NCI-H1105 treated with DMSO at 0.1 percent for 48 hours (cell line): ENCODE results near the gene AMBP.
A peak's percentile ranks its signal among the peaks of the same experiment; 100 is the strongest.

ENCODE experiments used
- DNase-seq: peaks from one replicate; lab custom pipeline; 2025; lab: John Stamatoyannopoulos, UW

Gene AMBP

DNA sequence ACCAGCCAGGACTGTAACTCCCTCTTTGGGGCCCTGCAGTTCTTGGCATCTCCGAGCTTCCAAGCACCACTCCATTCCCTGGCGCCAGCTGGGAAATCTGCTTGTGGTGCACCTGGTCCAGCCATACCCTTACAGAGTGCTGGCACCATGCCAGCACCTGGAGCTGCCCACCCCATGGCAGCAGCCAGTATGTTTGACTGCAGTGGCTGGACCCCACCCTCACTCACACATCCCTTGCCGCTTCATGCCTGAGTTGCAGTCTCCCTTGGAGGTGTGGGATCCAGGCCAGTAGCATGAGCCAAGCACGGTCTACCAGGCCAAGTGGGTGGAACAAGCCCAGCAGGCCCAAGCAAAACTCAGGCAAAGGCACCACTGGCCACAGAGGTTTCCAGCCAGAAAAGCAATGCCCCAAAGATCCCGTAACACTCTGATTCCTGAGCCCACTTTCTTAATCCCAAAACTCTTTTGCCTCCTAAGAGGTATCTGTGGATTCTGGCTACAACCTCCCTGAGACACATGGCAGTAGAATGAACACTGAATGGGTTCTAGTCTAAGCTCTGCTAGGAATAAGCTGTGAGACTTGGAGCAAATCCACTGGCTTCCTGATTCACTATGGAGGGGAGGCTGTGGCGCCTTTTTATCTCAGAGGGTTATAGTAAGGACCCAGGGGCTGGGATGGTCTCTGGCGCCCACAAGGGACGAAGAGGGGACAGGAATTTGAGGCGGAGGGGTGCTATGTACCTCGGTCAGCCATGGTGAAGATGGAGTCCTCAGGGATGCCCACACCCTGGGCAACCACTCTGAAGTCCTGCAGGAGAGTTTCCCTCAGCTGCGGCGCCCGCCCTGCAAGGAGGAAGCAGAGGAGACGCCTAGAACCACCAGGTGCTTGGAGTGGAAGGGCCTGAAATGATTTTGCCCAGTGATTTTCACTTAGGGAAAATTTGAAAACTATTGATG lies 5.6 kb downstream of the AMBP start:
- DNase-seq = peak; percentile 88

DNA sequence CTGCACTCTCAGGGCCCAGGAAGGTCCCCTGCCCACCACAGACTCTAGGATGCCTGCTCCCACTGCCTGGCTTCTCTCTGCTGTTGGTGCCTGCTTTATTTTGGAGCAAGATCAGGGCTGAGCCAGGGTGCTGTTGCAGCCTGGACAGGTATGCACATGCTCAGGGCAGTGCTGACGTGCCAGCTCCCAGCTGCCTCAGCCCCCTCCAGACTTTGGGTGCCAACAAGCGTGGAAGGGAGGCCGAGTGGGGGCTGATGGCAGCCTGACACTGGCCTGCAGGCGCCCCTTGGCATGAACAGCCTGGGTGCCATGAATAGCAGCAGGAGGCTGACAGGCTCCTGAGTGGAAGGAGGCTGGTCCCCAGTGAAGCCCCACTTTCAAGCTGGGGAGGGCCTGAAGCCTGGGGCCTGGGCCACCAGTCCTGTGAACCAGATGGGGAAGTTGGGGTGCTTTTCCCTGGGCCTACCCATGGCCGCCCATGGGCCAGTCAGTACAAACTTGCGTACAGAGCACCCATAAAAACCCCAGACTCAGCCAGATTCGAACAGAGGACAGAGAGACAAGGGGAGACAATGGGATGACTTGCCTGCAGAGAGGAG lies 6.8 kb downstream of the AMBP start:
- no peak for DNase-seq

DNA sequence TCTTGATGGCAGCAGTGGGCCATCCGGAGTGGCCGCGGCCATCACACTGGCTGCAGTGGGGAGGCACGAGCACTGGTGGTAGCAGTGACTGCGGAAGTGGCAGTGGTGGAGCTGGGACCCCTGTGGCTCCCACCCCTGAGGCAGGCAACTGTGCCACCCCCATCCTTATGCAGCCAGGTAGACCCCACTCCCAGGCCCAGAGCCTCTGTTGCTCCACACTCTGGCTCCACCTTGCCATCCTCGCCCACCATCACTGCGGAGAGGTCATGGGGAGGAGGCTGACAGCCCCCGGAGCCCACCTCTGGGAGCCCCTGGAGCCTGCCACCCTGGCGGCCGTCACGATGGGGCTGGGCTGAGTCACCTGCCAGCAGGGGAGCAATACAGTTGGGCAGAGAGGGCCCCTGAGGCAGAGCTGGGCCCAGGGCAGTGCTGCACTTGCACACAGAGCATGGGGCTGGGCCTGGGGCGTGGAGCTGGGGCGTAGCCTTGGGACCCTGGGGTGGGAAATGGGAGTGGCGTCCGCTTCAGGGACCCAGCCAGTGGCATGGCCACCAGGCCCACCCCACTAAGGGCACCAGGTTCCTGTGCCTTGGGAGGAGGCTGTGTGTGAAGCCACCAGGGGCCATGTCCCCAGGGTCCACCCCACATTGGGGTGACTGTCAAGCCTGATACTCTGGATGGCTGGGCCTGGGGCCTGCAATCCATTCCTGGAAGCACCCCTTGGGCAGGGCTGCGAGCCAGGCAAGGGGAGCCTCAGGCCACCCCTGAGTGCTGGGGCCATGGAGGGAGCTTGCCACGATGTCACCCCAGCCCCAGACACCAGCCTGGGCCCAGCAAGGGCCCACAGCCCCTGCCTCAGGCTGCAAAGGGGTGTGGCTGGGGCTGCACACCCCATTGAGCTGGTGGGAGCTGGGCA lies 7.7 kb downstream of the AMBP start:
- no peak for DNase-seq

DNA sequence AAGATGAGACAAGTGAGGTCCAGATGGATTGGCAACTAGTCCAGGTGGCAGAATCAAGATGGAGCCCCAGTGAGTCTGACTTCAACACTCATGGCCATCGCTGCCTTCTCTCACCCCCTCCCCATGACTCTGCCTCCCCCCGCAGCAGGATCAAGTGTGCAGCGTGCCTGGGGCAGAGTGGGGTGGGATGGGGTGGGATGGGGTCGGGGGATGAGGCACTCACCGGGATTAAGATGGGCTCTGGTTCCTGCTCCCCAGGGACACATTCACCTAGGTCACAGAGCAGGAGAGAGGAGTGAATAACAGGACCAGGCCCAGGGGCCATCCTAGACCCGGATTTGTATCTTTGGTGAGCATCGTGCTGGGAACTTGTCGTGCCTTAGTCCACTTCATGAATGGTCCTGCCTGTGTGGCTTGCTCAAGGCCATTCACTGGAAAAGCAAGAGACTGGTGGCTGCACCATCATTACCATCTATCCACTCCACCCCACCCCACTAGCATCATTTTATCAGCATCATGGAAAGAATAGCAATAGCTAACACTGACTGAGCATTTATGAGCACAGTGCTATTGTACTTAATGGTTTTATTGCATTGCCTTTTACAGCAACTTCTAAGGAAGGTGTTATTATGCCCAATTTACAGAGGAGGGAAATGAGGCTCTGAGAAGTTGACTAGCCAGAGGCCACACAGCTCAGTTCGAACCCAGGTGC lies 8.5 kb downstream of the AMBP start:
- no peak for DNase-seq

DNA sequence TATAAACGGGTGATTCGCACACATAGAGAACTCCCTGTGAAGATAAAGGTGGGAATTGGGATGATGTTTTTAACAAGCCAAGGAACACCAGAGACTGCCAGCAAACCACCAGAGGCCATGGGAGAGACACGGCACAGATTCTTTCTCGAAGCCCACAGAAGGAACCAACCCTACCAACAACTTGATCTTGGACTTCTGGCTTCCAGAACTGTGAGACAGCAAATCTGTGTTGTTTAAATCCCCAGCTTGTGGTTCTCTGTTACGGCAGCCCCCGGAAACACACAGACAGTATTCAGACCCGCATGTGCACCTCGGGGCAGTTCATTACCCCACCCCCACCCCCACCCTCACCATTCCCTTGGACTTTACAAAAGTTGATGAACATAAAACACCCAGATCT lies 12.8 kb downstream of the AMBP start:
- no peak for DNase-seq

DNA sequence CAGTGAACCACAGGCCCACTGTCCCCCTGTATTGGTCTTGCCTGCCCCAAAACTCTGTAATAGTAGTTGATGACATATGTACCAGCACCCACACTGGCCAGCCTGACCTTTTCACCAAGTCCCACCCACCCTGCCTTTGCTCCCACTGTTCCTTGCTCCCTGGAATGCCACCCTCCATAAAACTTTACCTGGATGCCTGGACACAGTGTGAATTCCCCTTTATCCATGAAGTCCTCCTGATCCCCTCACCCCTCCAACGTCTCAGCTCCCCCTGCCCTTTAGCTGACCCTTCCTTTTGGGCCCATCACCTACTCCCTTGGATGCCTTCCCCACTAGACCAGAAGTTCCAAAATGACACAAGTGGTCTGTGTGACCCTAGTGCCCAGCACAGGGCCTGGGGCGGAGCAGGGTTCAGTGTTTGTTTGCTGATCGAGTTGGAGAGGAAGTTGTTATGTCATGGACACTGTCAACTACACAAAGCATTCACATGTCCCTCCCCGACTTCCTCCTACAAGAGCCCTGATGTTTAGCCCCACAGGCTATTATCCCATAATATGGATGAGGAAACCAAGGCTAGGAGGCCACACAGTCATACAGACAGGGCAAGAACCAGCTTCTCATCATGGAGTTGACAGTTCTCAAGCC lies 16.1 kb downstream of the AMBP start:
- no peak for DNase-seq

DNA sequence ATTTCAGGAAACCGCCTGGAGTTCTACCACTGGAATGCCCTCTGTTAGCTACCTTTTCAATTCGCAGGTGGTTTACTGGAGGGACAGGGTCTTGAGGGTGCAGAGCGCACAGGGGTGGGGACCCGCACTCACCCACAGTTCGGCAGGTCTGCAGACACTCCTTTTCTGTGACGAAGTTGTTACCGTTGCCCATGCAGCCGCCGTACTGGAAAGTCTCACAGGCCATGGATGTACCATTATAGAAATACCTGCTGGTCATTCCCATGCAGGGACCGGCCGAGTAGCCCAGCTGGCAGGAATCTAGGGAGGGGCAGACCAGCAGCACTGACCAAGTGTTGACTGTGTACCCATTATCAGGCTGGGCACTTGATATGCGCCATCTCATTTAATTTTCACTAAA lies 16.8 kb downstream of the AMBP start:
- no peak for DNase-seq

DNA sequence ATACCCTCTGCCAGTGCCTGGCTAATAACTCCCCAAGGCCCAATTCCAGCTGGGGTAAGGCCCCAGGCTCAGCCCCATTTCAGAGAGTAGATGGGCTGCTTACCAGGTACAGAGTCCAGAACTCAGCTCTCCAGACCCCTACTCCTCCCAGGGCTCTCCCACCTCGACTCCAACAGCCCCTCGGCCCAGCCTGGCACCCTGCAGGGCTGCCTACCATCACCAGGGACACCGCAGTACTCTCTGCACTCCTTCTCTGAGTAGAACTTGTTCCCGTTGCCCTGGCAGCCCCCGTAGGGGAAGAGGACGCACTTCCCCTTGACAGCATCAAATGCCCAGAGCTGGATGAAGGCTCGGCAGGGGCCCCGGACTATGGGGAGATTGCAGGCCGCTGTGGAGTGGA lies 17.4 kb downstream of the AMBP start:
- no peak for DNase-seq

DNA sequence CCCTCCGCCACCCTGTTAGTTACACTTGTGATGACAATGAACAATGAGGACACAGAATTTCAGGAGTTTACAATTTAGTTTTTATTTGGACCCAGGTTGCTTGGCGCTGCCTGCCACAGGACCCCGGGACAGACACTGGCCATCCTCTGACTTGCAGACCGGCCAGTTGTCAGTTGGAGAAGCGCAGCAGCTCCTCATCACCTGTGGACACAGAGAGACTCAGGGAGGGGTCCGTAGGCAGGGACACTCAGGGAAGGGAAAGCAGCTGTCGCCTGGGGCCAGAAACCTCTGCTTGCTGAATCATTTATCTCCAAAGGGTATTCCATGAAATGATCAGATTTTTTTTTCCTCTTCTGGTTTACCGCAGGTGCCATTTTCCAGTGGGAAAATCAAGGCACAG lies 18.0 kb downstream of the AMBP start:
- no peak for DNase-seq

DNA sequence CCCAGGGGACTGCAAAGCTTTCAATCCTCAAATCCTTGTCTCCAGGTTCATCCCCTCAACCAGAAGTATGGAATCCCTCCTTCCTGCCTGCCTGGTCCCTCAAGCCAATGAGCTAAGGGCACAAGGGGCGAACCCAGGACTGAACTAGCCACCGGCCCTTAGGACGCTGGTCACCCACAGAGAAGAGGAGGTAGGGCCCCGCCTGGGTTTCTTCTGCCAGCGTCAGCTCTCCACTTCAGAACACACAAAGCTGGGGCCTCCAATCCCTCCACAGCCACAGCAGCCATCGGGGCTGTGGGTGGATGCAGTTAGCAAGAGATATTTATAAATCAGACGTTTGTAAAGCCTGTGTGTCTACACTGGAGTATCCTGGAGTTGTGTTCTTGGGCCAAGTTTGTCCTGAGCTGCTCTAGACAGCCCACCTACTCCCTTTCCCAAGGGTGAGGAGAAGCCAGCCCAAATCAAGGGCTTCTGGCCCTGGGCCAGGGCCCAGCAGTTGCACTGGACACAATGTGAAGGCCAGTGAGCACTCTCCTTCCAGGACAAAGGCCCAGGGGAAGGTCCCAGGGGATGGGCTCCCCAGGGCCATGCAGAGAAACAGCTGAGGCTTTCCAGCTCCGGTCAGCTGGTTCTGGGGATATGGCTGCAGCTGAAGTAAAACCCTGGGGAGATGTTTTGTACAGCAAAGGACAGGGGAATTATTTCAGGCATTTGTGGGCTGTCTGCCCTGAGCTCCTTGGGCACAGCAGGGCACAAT lies 18.9 kb downstream of the AMBP start:
- DNase-seq = no peak

DNA sequence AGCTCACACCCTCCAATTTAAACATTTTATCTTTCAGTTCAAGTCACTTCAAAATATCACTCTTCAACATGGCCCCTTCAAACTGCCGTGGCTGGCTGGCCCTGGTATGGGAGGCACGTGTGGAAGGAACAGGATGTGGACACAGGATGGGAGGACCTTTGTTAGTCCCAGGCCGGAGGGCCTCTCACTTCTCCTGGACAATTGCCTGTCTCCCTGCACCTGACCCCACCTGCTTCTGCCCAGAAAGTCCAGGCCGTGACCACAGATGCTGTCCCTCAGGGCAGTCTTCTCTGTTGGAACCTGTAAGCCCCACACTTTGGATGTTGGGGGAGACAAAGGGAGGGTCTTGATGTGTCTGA lies 19.4 kb downstream of the AMBP start:
- DNase-seq = no peak

DNA sequence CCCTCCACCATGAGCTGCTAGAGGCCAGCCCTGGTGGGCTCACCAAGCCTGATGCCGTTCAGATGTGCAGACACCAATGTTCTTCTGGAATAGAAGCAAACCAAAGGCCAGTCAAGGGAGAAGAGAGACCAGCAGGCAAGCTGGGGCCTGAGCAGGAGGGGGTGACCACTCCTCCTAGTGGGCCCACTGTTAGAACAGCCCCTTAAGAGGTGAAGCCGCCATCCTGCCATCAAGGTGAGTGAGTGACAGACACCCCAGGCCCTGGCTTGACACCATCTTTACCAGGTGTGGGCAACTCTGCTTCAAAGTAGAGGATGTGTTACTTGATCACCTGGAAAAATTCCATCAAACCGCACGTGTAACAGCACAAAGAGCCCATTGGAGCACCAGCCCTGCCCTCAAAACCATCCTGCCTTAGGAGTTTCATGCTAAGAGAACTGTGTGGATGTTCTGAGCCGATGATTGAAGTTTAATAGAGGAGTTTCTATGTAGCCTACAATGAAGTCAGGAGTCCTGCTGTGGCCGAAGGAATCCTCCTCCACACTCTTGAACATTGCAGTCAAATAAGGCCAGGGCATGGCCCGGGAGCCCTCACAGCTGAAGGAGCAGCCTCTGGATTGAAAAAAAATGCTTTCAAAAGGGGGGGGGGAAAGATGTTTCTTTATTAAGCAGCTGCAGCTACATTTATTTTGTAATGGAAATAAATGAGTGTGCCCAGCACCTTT lies 20.8 kb downstream of the AMBP start:
- no peak for DNase-seq

DNA sequence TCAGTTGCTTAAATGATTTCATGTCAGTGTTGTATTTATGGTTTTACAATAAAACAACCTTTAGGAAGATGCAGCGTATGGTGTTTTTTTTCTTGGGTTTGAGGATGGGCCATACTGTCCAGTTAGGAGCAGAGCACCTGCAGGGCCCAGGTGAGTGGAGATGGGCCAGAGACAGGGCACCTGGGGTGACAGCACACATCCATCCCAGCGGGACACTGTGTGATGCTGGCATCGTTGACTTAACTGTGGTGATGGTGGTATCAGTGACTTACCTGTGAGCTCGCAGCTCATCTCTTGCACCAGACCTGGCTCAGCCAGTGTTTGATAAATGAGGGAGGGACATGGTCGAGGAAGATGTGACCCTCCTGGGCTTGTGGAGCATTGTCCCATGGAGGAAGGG lies 21.6 kb downstream of the AMBP start:
- DNase-seq = no peak

DNA sequence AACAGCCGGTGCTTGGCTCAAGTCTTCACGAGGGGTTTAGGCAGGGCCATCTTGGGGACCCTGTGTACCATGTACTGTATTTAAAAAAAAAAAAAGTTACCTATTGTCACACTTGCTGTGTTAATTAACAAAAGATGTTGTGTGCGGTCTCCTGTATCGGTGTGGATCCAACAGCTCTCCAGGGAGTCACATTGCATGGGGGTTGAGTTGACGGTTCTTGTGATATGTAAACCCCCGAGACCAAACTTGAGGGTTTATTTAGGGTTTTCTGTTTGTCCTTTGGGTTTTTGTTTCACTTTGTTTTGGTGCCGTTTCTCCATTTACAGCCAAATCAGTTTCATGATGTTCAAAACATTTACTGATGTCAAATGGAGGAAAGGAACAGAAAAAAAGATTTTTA lies 22.2 kb downstream of the AMBP start:
- DNase-seq = no peak

DNA sequence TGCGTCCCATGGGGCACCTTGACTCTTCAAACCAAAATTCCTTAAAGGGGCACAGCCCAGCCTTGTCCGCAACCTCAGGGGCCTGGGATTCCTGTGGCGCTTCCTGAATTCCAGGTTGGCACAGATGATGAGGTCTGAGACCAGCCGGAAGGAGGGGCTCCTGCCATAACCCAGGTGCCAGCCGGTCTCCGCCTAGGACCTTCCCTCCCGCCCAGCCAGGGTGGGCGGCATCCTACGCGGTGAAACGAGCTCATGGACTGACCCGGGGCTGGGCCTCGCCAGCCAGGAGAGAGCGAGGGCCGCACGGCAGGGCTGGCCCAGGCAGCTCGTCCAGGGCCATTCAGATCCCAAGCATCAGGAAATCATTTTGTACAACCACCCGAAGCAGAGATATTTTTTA lies 23.0 kb downstream of the AMBP start:
- no peak for DNase-seq

DNA sequence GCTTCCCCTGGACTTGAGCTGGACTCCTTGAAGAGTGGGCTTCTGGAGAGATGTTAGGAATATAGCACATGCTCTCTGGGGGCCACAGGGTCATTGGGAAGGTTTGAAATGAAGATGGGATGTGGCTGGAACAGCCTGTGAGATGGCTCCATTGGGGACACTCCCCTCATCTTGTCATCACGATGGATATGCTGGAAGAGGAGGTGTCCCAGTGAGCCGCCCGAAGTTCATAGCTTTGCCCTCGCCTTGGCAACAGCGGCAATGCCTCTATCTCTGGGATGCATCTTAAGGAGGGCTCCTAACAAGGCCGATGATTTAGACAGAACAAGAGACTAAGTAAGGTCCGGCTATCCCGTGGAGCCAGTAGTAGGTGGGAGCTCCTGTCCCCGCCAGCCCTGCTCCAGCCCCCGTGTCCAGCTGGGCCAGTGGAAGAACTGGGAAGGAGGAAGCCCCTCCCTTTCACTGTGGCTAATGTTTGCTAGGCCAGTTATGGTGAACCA lies 23.9 kb downstream of the AMBP start:
- no peak for DNase-seq

DNA sequence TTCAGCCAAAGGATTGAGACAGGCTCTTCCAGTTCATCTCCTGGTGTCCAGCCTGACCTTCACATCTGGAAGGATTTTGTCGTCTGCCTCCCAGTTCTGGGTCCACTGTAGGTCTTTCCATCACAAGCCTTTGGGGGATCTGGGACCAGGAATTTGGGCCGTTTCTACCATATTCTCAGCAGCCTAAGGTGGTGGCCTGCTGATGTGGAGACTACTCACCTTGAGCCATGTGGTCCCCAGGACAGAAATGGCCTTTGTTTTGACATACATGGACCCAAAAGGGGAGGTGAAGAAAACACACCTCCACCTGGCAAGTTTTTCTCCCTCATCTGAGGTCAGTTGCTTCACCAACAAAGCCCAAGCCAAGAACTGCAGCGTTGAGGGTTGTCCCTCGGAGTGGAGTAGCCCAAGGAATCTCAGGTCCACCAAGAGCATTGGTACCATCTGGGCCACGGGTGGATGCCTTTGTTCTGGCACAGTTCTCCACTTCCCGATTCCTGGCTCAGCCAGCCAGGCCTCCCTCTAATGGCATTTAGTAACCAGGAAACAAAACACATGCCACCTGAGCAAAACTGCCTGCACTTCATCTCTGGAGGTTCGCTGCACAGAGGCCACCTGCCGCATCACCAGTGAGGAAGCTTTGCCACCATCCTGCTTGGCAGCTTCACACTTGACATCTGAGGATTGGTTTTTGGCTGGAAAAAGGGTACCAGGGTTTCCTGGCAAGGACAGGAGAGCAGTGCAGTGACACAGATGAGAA lies 24.7 kb downstream of the AMBP start:
- DNase-seq = no peak

DNA sequence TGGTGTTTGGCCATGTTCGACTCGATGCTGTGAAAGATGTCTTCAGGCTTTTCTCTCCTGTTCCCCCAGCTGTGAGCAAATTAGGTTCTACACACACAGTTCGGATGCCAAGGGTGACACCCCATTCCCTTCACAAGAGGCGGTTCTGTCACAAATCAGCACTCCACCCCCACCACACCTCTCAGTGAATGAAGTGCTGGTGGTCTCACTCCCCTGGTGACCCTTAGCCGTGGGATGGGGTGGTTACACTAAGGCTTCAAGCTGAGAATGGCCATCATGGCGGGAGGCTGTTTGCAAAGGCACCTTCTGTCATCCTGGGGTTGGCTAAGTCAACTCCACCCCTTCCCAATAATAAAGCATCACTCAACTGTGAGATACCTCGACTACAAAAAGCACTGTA lies 26.4 kb downstream of the AMBP start:
- no peak for DNase-seq

DNA sequence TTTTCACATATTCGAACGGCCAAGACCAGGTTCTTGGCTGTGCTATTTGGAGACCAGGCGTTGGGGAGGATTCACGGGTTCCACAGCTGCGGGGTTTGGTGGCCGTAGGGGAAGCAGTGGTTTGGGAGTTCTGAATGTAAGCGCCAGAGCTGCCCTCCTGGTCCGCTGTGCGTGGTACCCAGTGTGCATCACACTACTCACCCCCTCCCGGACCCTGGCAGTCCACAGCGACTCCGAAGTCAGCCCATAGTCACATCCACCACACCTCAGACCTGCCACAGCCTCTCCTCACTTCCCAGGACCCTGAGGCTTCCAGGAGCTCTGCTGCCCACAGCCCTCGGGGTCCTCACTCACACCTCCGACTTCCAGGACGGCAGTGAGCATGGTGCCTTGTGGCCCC lies 26.8 kb downstream of the AMBP start:
- DNase-seq = no peak
